ENCODE measurements around the gene ARHGAP15.

DNA sequence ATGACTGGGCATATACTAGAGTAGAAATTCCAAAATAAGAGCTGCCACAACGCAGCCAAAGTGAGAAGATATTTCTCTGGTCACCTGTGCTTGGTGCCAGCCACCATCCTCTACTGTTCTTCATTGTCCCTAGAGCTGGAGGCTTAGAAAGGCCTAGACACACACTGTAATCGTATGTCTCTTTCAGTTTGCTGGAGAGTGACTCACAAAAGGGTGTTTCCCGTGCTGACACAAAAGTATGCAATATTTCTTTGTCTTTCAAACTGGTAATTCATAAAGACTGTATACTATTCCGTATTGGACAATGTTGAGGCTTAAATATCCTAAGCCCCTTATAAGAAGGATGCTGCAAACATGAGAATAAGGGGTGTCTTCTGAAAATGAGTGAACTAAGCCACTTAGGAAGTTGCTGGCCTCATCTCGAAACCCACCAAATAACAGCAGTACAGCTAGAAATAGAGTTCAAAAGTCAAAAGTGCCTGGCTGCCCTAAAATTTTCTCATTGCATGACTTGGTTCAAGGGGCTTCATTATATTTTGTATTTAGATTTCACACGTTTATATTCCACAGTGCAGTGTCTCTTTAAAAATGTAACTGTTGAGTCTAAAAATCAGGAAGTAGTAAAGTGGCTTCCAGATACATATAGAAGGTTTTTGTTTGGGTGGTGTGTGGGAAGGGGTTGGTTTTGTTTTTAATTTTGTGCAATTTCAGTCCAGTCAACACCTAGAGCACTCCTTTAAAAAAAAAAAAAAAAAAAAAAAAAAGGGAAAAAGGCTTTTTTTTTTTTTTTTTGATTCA is 601.1 kb downstream of the ARHGAP15 start:
- TF ChIP-seq, protein P1, sequence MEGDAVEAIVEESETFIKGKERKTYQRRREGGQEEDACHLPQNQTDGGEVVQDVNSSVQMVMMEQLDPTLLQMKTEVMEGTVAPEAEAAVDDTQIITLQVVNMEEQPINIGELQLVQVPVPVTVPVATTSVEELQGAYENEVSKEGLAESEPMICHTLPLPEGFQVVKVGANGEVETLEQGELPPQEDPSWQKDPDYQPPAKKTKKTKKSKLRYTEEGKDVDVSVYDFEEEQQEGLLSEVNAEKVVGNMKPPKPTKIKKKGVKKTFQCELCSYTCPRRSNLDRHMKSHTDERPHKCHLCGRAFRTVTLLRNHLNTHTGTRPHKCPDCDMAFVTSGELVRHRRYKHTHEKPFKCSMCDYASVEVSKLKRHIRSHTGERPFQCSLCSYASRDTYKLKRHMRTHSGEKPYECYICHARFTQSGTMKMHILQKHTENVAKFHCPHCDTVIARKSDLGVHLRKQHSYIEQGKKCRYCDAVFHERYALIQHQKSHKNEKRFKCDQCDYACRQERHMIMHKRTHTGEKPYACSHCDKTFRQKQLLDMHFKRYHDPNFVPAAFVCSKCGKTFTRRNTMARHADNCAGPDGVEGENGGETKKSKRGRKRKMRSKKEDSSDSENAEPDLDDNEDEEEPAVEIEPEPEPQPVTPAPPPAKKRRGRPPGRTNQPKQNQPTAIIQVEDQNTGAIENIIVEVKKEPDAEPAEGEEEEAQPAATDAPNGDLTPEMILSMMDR (IDR thresholded peaks at IDR 0.05; ENCODE audit: insufficient read depth, low read depth, low read length): no peak
- no peak for TF ChIP-seq EZH2 (IDR thresholded peaks at IDR 0.05; ENCODE audit: insufficient read depth, low read length)
